ENCODE data around the gene CDX1.
A peak's percentile ranks its signal among the peaks of the same experiment; 100 is the strongest.

The CDX1 gene

GRCh38 chr5:150217873-150218692 is 51.5 kb downstream of the CDX1 start:
- no peak overlapping the region for H3K4me3 ChIP-seq (replicated peaks; ENCODE audit: low read depth, low read length)
- DNase-seq (ENCODE audit: extremely low read depth, low read depth), result peak; percentile 61
- TF ChIP-seq CTCF (IDR thresholded peaks at IDR 0.05; ENCODE audit: low read depth, low read length, missing control alignments), result peak; percentile 86

- TF ChIP-seq CTCF (IDR thresholded peaks at IDR 0.05; ENCODE audit: low read depth, low read length, missing control alignments), result no peak
- DNase-seq (ENCODE audit: extremely low read depth, low read depth), result no peak
- H3K4me3 ChIP-seq (replicated peaks; ENCODE audit: low read depth, low read length), result no peak overlapping the region
Observed at GRCh38 chr5:150218693-150219035, 52.1 kb downstream of the CDX1 start.

GRCh38 chr5:150219142-150219541 is 52.6 kb downstream of the CDX1 start:
- no peak overlapping the region for H3K4me3 ChIP-seq (replicated peaks; ENCODE audit: low read depth, low read length)
- DNase-seq (ENCODE audit: extremely low read depth, low read depth), result no peak
- TF ChIP-seq CTCF (IDR thresholded peaks at IDR 0.05; ENCODE audit: low read depth, low read length, missing control alignments), result no peak

GRCh38 chr5:150219861-150220260 is 53.3 kb downstream of the CDX1 start:
- TF ChIP-seq CTCF (IDR thresholded peaks at IDR 0.05; ENCODE audit: low read depth, low read length, missing control alignments), result no peak
- no peak for DNase-seq (ENCODE audit: extremely low read depth, low read depth)
- H3K4me3 ChIP-seq (replicated peaks; ENCODE audit: low read depth, low read length), result no peak overlapping the region

- DNase-seq (ENCODE audit: extremely low read depth, low read depth), result no peak
- no peak overlapping the region for H3K4me3 ChIP-seq (replicated peaks; ENCODE audit: low read depth, low read length)
- TF ChIP-seq CTCF (IDR thresholded peaks at IDR 0.05; ENCODE audit: low read depth, low read length, missing control alignments), result no peak
Observed at GRCh38 chr5:150221471-150221870, 54.9 kb downstream of the CDX1 start.

- DNase-seq (ENCODE audit: extremely low read depth, low read depth), result no peak
- H3K4me3 ChIP-seq (replicated peaks; ENCODE audit: low read depth, low read length), result no peak overlapping the region
- no peak for TF ChIP-seq CTCF (IDR thresholded peaks at IDR 0.05; ENCODE audit: low read depth, low read length, missing control alignments)
Observed at GRCh38 chr5:150222906-150223305, 56.3 kb downstream of the CDX1 start.

GRCh38 chr5:150223474-150223873 is 56.9 kb downstream of the CDX1 start:
- no peak for DNase-seq (ENCODE audit: extremely low read depth, low read depth)
- H3K4me3 ChIP-seq (replicated peaks; ENCODE audit: low read depth, low read length), result no peak overlapping the region
- no peak for TF ChIP-seq CTCF (IDR thresholded peaks at IDR 0.05; ENCODE audit: low read depth, low read length, missing control alignments)

Data from HFF-Myc (cell line).